CD4-positive, alpha-beta T cell treated with Interleukin-21 for 1 hour (primary cell): Measurements from ENCODE around the gene GINS1.

Experiments used
- DNase-seq: peaks from one replicate; pipeline ENCODE4 v3.0.0-alpha.2; 2020

Gene GINS1

DNA sequence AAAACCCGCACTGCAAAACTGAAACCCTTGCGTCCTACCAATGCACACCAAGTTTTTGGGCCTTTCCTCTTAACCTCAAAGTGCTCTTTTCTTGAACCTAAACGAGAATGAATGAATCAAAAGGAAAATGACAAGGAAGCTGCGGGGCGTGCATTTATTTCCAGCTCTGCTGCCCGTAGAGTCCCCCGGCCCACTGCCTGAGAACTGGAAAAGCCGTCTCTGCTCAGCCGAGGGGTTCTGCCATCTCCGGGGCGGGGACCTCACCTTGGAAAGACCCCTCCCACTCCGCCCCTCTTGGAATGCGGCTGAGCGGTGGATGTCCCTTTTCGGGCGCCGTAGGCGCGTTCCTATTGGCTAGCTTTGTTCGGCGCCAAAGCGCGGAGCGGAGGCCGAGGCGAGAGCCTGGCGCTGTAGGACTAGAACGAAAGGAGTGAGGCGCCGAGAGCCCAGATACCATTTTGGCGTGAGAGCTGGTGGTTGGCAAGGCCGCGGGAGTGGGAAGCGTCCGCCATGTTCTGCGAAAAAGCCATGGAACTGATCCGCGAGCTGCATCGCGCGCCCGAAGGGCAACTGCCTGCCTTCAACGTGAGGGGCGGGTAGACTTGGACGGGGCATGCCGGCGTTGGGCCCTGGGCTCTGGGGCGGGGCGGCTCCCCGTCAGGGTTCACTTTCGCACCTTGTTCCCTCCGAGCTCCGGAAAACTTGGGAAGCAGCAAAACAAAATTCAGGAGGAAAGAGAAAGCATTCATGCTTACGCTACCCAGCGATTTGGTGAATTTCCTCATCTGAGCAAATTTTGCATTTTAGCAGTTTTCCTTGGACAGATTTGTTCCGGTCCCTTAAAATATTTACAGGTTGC, at the start of gene GINS1:
TSS of gene GINS1 (plus strand) at position 363 of the 859 bp plus-strand sequence. CDS start at position 511, 148 bp downstream.
- peak; percentile 82 for DNase-seq

DNA sequence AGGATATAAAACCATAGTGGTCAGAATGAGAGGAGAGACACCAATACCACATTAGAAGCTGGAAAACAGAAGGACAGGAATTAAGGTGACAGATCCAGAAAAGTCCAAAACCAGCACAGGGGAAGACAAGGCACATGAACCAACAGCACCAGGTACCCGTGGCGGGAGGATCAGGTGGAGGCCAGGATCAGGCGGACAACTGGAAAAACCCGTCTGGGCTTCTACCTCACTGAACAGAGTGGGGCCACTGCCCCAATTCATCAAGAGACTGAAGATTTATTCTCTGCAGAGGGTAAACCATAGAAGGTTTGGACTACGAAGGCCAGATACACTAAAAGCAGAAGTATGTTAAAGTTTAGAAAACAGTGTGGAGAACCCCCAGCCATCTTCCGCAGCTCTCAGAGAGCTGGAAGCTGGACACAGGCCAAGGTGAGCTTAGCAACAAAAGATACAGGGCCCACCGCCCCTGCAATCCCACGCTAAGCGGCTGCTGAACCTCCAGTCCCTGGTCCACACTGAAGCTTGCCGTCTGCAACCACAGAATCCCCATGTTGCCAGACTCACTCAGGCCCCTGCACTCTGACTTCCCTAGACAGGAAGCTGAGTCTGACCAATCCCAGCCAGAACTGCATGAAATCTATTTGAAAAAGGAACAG, 46.7 kb upstream of the GINS1 start:
- DNase-seq = no peak

DNA sequence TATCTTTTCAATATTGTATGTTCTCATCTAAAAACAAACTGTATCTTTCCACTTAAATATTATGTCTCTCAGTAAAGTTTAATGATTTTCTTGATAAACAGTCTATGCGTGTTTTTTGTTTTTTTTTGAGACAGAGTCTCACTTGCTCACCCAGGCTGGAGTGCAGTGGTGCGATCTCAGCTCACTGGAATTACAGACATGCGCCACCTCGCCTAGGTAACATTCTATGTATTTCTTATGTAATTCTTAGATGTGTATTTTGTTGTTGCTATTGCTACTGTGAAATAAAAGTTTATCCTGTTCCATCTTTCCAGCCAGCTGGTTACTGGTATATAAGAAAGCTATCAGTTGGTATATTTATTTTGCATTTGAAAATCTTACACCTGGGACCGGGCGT, 46.2 kb upstream of the GINS1 start:
- no peak for DNase-seq

DNA sequence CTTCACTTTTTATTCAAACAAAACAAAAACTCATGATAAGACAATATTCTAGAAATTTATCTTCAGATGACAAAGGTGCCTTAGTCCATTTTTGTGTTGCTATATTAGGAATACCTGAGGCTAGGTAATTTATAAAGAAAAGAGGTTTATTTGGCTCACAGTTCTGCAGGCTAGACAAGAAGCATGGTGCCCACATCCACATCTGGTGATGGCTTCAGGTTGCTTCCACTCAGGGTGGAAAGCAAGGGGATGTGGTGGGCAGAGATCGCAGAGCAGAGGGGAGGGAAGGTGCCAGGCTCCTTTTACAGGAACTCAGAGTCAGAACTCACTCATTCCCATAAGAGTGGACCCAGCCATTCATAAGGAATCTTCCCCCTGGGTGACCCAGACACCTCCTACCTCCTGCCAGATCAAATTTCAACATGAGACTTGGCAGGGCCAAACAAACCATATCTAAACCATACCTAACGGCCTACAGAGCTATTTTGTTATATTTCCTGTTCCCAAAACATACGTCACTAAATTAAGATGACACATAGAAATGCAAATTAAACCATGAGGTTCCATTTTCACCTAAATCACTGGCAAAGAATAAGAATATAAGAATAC, 43.2 kb upstream of the GINS1 start:
- no peak for DNase-seq

DNA sequence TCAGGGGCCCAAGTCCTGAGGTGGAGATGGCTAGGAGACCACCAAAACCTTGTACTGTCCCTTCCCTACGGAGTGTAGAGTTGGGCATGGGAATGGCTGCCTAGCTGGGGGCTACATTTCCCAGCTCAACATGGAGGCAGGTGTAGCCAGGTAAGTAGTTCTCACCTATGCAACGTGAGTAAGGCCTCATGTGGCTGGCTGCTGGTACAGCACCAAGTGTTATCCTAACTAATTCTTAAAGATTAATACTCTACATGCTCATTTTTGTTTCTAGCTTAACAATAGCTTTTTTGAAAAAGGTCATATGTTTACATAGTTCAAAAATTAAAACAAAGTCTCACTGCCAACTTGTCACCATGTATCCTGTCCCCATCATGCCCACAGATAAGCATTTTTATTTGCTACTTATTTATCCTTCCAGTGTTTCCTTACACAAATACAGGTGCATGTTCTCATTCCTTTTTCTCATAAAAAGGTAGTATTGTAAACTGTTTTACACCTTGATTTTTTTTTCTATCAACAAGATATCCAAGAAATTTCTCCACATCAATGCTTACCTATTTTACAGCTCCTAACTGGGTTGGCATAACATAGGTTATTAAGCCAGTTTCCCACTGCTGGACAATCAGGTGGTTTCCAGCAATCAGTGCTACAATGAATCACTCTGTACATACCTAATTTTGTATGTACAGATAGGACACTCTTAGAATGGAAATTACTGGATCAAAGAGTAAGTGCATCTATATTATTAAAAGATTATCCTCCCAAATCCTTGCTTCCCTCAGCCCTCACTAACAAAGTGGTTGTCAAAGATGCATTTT, 42.4 kb upstream of the GINS1 start:
- no peak for DNase-seq

DNA sequence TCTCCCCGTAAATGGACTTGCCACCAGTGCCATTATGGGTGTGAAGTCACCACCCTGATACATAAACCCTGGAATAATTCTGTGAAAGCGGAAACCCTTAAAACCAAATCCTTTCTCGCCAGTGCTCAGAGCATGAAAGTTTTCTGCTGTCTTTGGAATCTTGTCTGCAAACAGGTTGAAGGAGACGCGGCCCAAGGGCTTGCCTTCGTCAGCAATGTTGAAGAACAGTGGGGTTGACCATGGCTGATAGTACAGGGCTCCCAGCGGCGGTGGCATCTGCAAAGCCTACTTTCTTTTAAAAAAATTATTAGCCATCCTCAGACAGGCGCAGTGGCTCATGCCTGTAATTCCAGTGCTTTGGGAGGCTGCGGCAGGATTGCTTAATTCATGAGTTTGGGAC, 38.9 kb upstream of the GINS1 start:
- DNase-seq = no peak

DNA sequence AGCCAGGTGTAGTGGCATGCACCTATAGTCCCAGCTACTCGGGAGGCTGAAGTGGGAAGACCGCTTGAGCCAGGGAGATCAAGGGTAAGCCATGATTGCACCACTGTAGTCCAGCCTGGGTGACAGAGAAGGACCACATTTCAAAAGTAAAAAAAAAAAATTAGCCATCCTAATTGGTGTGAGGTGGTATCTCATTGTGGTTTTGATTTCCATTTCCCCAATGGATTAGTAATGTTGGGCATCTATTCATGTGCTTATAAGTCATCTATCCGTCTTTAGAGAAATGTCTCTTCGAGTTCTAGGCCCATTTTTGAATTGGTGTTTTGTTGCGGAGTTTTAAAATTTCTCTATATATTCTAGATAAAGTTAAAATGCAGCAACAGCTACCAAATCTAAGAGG, 38.5 kb upstream of the GINS1 start:
- no peak for DNase-seq

DNA sequence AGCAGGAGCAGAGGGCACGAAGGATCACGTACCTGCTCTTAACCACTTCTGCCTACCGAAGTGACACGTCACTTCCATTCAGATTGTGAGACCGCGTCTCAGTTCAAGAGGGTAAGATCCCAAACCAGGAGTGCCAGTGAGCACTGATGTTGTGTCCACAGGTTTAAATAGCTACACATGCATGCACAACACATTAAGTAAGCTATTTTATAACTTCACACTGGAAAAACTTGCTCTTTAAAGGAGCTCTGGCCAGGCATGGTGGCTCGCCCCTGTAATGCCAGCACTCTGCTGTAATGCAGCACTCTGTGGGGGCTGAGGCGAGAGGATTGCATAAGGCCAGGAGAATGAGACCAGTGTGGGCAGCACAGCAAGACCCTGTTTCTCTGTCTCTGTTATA, 37.9 kb upstream of the GINS1 start:
- DNase-seq = no peak

DNA sequence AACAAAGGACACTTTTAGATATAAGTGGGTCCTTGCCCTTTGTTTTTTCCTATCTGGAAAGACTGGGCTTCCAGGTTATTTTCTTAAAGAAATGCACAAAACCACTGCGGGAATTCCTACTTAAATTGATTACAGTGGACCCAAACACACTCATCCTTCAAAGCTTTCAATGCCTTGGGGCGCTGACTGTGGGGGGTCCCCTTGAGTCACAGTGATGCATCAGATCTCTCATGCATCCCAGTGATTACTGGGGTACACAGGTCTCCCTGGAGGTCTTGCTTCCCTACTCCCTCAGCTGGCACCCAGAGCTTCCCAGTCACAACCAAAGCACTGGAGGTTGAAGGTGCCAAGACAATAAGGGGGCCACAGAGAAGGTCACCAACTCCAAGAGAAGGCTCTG, 37.5 kb upstream of the GINS1 start:
- no peak for DNase-seq

DNA sequence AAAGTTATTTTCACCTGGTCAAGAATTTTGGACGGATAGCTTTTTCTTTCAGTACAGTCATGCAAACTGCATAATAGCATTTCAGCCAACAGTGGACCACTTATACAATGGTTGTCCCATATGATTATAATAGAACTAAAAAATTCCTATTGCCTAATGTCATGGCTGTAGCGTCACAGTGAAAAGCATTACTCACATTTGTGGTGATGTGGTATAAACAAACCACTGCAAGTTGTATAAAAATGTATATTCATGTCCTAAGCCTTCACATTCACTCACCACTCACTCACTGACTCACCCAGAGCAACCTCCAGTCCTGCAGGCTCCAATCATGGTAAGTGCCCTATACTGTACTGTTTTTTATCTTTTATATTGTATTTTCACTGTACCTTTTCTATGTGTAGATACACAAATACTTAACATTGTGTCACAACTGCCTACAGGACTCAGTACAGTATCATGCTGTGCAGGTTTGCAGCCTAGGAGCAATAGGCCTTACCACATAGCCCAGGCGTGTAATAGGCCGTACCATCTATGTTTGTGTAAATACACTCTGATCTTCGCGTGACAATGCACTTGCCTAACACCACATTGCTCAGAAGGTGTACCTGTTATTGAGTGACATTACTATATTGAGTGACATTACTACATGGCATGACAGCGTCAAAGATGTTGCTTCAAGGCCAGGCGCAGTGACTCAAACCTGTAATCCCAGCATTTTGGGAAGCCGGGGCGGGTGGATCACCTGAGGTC, 34.7 kb upstream of the GINS1 start:
- DNase-seq = no peak

DNA sequence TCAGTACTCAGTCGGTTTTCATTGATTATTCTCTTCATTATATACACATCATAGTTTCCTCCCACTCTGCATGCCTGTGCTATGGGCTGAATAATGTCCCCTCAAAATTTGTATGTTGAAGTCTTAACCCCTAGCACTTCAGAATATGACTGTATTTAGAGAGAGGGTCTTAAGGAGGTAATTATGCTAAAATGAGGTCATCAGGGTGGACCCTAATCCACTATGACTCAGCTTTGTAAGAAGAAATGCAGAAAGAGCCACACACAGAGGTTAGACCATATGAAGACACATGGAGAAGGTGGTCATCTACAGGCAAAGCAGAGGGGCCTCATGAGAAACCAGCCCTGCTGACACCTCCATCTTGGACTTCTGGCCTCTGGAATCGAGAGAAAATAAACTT, 32.6 kb upstream of the GINS1 start:
- DNase-seq = no peak

DNA sequence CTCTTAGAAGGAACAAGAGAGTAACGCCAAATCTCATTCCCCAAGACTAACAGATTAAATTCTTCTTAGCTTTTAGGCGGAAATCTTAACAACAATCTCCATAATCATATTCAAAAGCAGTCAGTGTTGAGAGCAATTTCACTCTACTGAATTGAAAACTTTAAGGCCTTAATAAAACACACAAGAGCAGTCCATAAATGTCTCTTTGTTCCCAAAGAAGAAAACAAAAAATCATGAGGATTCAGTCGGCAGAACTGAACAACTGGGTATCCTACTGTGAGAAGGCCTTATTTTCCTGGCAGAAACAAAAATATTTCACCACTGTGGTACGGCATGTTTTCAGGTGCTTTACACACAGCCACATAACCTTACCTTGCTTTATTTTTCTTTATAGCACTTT, 31.2 kb upstream of the GINS1 start:
- no peak for DNase-seq

DNA sequence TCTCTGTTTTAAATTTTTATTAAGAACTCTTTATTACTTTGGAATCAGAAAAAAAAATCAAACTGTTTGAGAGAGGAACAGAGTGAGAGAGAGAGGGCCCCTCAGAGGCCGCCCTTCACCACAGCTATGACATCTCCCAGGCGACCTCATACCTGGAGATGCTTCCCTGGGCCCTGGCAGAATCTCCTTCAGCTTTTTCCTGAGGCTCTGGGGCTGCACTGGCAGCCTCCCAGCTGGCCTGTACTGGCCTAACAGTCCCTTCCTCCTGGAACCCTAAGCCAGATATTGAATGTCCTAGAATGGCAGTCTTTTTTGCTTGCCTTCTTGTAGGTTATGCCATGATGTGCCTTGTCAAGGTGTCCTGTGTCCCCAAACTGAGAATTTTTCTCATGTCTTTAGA, 30.6 kb upstream of the GINS1 start:
- DNase-seq = no peak

DNA sequence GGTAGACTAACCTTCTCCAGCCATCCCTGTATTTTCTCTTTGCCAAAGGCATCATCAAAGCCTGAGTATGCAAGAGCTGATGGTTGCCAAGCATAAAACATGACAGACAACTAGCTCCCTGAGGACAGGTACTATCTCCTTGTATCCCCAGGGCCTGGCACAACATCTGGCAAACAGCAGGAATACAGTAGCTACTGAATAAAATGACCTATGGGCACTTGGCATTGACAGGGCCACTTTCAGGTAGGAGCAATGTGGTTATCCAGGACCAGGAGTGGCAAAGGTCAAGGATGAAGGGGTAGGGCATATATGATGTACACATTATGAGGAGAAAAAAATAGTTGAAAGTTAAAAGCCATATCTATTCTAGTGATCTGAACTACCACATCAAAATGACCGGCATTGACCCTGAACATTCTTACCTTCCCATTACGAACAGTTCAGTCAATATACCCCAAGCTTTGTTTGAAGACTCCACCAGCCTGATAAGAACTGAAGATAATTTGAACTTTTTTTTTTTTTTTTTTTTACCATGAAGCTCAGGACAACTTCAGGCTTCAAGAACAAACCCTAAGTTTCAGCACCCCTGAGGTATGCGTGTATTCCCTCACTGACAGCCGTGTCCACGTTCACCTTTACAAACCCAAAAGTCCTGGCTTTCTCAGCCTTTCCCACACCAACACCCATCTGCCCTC, 29.1 kb upstream of the GINS1 start:
- no peak for DNase-seq

DNA sequence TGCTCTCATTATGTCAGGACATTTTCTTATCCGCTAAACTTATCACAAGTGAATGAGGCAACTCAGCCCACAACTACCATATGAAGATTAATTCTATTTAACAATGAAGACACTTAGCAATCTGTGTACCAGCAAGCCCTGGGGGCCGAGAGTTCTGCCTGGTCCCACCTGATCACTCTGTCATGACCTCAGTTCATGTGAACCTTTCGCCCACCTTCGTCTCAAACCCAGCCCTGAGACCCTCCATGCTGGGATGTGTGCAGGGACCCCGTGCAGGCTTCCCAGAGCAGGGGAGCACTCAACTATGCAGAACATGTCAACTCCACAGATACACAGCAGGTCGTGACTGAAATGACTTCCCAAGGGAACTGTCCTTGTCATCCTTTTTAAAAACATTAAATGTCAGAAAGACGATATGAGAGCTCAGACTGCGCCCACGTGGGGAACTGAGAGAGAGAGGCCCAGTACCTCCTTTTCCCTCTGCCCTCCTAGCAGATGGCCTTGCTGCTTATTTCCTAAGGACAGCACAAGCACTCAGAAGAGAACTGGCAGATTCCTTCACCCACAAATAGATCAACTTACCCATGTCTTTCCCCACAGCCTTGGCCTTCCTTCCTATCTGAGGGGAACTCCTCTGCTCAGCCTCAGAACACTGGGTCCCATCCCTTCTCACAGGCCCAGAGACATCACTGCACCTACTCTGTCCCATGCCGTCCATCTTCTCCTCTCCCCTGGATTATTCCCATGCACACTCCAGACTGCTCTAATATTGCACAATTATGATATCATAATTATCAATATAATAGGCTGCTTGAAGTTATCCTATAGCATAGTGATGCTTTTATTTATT, 28.4 kb upstream of the GINS1 start:
- DNase-seq = no peak

DNA sequence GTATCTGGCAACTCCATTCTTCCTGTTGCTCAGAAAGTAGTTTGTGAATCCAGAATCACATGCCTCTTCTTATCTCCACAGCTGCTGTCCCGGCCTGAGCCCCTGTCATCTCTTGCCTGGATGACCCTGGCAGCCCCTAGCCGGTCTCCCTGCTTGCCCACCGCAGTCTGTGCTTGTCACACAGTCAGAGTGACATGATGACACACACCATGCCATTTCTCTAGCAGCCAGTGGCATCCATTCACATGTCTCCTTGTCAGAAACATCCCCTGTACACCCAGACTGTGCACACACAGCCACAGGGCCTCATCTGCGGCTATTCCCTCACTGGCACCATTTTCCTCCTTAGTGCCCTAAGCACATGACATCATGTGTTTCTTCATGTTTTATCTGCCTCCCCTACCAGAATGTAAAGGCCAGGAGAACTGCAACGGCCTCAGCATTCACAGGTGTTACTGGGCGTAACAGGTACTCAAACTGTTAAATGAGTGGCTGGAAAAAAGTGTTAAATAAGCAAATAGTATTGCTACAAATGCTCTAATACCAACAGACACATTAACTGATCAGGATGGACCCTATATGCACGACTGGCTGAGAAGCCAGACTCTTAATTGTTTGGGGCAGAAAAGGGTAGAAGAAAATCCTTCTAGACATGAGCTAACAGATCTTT, 26.4 kb upstream of the GINS1 start:
- no peak for DNase-seq

DNA sequence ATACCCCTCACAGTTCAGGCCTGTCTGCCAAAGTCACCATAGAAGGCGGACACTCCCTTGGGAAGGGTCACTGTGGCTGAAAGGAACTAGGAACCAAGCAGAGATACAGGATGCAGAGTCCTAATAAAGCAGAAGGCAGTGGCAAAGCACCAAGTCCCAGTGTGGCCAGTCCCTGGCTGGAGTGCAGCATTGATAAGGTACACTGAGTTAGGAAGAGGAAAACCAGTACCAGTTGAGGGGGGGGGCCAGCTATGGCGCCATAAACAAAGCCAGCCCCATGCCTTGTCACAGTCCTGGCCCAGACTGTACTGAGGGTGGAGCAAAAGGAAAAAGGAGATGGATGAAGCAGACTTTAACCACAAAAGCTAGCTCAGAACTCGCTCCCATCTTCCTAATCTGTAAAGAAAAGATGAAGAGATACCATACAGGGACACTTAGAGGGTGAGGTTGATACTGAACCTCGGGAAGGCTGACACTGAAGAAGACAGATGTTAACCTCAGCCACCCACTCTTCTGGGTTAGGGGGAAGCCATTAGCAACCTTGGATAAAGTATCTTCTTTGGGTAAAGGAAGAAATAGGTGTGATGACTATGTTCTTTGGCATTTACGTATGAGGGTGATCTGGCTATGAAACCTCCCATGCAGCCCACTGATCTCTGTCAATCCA, 24.6 kb upstream of the GINS1 start:
- DNase-seq = no peak

DNA sequence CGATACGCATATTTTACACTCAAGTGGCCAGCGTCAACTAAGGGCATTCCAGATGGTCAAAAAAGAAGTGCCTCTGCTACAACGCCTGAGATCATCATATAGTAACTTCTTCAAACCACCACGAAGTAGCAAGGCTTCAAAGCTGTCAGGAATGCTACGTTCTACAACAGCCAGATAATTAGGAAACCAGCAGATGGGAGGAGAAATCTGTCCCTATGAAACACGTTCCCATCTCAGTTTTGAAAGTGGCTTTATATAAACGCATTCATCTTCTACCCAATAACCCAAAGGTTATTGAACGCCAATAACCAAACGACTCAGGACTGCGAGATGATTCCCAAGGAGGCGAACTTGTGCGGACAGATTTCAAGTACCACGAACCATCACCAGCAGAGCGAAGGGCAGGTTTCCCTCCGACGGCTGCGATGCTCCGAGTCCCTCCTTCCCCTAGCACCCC, 18.0 kb upstream of the GINS1 start:
- DNase-seq = no peak

DNA sequence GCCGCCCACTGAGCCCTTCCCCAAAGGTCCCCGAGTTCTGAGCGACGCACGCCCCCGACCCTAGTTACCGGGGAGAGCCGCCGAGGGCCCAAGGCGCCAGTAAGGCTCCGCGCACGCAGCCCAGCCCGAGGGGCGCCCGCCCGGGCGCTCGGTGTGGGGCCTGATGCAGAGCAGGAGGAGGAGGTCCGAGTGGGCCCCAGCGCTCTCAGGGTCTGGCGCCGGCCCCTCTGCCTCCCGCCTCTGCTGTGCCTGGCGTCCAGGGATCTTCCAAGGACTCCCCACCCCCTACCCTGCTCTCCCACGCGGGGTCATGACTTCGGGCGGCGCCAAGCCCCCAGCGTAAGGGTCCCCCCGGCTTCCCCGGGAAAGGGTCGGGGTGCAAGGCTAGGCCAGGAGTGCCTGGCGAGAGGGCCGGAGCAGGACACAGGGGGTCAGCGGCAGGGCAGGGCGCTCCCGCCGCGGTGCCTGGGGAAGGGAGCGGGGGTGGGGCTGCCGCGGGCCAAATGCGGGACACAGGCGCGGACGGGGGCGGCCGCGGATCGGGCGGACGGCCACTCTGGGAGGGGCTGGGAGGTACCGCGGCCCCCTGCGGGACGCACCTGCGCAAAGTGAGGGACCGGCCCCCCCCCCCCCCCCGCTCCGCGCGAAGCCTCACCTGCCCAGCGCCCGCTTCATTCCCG, 17.5 kb upstream of the GINS1 start:
- peak; percentile 4 for DNase-seq
